PFSK-1 (cell line): ENCODE data around the gene EFTUD2.

Source experiments
- FOXP2 ChIP-seq: optimal IDR thresholded peaks from 2 replicates; pipeline ENCODE3; 2011; ENCODE audit warnings: borderline replicate concordance, control low read depth, inconsistent platforms; ENCODE audit not compliant: insufficient read depth; ENCODE audit errors: extremely low read length, extremely low read depth
- POLR2AphosphoS5 ChIP-seq: IDR thresholded peaks from 2 replicates; pipeline ENCODE4 v1.6.1; 2012; ENCODE audit warnings: low read depth, mild to moderate bottlenecking, control low read depth, low read length, moderate library complexity
- SIN3A ChIP-seq: IDR thresholded peaks from 2 replicates; pipeline ENCODE4 v1.6.1; 2012; ENCODE audit warnings: mild to moderate bottlenecking, low read length, moderate library complexity, borderline replicate concordance; ENCODE audit not compliant: insufficient read depth
- TAF1 ChIP-seq: IDR thresholded peaks from 2 replicates; pipeline ENCODE4 v1.6.1; 2012; ENCODE audit warnings: low read length, control low read depth, borderline replicate concordance; ENCODE audit not compliant: insufficient read depth
- TF ChIP-seq, protein P1 (sequence below), 2 experiments: IDR thresholded peaks; 2 replicates each; pipeline versions ENCODE4 v1.6.1 to v1.8.0; 2011 to 2012; ENCODE audit warnings: low read depth in 2 of 2, low read length in 2 of 2, control low read depth in 1 of 2, inconsistent platforms in 1 of 2, mild to moderate bottlenecking in 1 of 2, moderate library complexity in 1 of 2; ENCODE audit not compliant: insufficient read depth in 1 of 2

DNA sequence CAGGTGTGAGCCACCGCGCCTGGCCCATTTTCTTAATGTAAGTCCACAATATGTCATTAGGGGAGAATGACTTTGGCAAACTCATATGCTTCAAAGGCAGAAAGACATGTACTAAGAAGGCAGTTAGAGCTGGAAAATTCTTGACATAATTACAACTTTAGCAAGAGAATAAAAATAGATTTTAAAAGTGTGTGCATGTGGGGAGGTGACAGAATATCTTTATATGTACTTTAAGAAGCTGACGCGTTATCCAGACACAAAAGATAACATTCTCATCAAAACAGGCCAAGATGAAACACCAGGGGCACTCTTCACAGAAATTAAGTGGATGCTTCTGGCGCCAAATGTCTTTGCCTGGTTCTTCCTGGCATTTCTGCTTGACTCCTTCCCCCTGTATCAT, 97.4 kb downstream of the EFTUD2 start:
- TF ChIP-seq, protein P1, sequence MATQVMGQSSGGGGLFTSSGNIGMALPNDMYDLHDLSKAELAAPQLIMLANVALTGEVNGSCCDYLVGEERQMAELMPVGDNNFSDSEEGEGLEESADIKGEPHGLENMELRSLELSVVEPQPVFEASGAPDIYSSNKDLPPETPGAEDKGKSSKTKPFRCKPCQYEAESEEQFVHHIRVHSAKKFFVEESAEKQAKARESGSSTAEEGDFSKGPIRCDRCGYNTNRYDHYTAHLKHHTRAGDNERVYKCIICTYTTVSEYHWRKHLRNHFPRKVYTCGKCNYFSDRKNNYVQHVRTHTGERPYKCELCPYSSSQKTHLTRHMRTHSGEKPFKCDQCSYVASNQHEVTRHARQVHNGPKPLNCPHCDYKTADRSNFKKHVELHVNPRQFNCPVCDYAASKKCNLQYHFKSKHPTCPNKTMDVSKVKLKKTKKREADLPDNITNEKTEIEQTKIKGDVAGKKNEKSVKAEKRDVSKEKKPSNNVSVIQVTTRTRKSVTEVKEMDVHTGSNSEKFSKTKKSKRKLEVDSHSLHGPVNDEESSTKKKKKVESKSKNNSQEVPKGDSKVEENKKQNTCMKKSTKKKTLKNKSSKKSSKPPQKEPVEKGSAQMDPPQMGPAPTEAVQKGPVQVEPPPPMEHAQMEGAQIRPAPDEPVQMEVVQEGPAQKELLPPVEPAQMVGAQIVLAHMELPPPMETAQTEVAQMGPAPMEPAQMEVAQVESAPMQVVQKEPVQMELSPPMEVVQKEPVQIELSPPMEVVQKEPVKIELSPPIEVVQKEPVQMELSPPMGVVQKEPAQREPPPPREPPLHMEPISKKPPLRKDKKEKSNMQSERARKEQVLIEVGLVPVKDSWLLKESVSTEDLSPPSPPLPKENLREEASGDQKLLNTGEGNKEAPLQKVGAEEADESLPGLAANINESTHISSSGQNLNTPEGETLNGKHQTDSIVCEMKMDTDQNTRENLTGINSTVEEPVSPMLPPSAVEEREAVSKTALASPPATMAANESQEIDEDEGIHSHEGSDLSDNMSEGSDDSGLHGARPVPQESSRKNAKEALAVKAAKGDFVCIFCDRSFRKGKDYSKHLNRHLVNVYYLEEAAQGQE (IDR thresholded peaks at IDR 0.05; ENCODE audit: insufficient read depth in 1 of 2, low read depth in 2 of 2, low read length in 2 of 2), result no peak
- TF ChIP-seq POLR2AphosphoS5, result no peak
- no peak for TF ChIP-seq TAF1
- no peak for TF ChIP-seq SIN3A
- no peak for TF ChIP-seq FOXP2
